Measurements from ENCODE around the gene EPS8.

GRCh38 chr12:15726878-15727150, 62.4 kb downstream of the EPS8 start:
- TF ChIP-seq, protein P1, sequence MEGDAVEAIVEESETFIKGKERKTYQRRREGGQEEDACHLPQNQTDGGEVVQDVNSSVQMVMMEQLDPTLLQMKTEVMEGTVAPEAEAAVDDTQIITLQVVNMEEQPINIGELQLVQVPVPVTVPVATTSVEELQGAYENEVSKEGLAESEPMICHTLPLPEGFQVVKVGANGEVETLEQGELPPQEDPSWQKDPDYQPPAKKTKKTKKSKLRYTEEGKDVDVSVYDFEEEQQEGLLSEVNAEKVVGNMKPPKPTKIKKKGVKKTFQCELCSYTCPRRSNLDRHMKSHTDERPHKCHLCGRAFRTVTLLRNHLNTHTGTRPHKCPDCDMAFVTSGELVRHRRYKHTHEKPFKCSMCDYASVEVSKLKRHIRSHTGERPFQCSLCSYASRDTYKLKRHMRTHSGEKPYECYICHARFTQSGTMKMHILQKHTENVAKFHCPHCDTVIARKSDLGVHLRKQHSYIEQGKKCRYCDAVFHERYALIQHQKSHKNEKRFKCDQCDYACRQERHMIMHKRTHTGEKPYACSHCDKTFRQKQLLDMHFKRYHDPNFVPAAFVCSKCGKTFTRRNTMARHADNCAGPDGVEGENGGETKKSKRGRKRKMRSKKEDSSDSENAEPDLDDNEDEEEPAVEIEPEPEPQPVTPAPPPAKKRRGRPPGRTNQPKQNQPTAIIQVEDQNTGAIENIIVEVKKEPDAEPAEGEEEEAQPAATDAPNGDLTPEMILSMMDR (IDR thresholded peaks at IDR 0.05), result no peak
- no peak for TF ChIP-seq EZH2 (IDR thresholded peaks at IDR 0.05; ENCODE audit: borderline replicate concordance, insufficient read depth, low read depth, low read length, poor library complexity, severe bottlenecking)
